IMR-90 (cell line): Measurements from ENCODE around the gene MAPKAPK2. TPM values are rescaled to one million over a fixed set of nuclear protein-coding genes. Genes with fewer than 3 reads are reported as not detected.
A peak's percentile ranks its signal among the peaks of the same experiment; 100 is the strongest.

Experiments
- ATAC-seq: fragments of 200-7000 bp; cut with Tn5 transposase; 2 replicates; pipeline ENCODE4 v1.9.1; 2020; ENCODE audit warnings: low read depth, mild to moderate bottlenecking, moderate library complexity
- BruUV-seq: library from RNA; stranded (reverse); fragments of 400-500 nt; replicated peaks from 2 replicates; lab custom pipeline; 2021; lab: Mats Ljungman, UMichigan
- CTCF ChIA-PET: fragments of 300-600 bp; formaldehyde crosslinking; extraction: SDS; loops from one replicate; lab custom pipeline; 2021; ENCODE audit warnings: antibody characterized with exemption; lab: Yijun Ruan, JAX
- POLR2A ChIA-PET: fragments of 300-600 bp; sonication (Branson Sonifier 250); formaldehyde crosslinking; loops from one replicate; lab custom pipeline; 2022; ENCODE audit warnings: antibody characterized with exemption; ENCODE audit not compliant: unreplicated experiment; lab: Charles Lee
- DNase-seq: peaks from one replicate; pipeline ENCODE4 v3.0.0; 2013
- H2AFZ ChIP-seq: replicated peaks from 2 replicates; pipeline ENCODE3; 2013; ENCODE audit warnings: low read length, mild to moderate bottlenecking; ENCODE audit not compliant: poor library complexity
- H2AK5ac ChIP-seq: 2 replicates; pipeline ENCODE4 v1.6.1; 2013; ENCODE audit warnings: low read depth, low read length, inconsistent platforms
- H2AK9ac ChIP-seq: replicated peaks from 2 replicates; pipeline ENCODE3; 2013; ENCODE audit warnings: mild to moderate bottlenecking, low read depth, low read length, moderate library complexity; ENCODE audit not compliant: poor library complexity
- H2BK120ac ChIP-seq: 2 replicates; pipeline ENCODE4 v1.6.1; 2013; ENCODE audit warnings: low read depth, low read length, inconsistent platforms
- H2BK15ac ChIP-seq: 3 replicates; pipeline ENCODE4 v1.6.1; 2013; ENCODE audit warnings: low read depth, low read length, inconsistent platforms
- H2BK20ac ChIP-seq: 2 replicates; pipeline ENCODE4 v1.6.1; 2013; ENCODE audit warnings: low read depth, mild to moderate bottlenecking, inconsistent platforms, low read length, moderate library complexity
- H2BK5ac ChIP-seq: 2 replicates; pipeline ENCODE4 v1.6.1; 2013; ENCODE audit warnings: mild to moderate bottlenecking, low read depth, low read length, inconsistent platforms; ENCODE audit not compliant: poor library complexity, severe bottlenecking
- H3K14ac ChIP-seq: replicated peaks from 2 replicates; pipeline ENCODE4 v1.6.1; 2013; ENCODE audit warnings: low read depth, low read length, inconsistent platforms
- H3K18ac ChIP-seq: 2 replicates; pipeline ENCODE4 v1.6.1; 2013; ENCODE audit warnings: low read depth, low read length, control low read depth
- H3K23ac ChIP-seq: 2 replicates; pipeline ENCODE4 v1.6.1; 2013; ENCODE audit warnings: low read depth, low read length, inconsistent platforms
- H3K27ac ChIP-seq: 2 replicates; pipeline ENCODE4 v1.5.1; 2013; ENCODE audit warnings: mild to moderate bottlenecking, control low read depth, low read length; ENCODE audit not compliant: insufficient read depth
- H3K27me3 ChIP-seq: 2 replicates; pipeline ENCODE4 v1.6.1; 2013; ENCODE audit warnings: low read length; ENCODE audit not compliant: control insufficient read depth, insufficient read depth
- H3K36me3 ChIP-seq: 2 replicates; pipeline ENCODE4 v1.6.1; 2013; ENCODE audit warnings: low read length, mixed read lengths; ENCODE audit not compliant: control insufficient read depth, insufficient read depth
- H3K4ac ChIP-seq: 2 replicates; pipeline ENCODE4 v1.6.1; 2013; ENCODE audit warnings: low read depth, low read length, inconsistent platforms
- H3K4me1 ChIP-seq: 2 replicates; pipeline ENCODE4 v1.6.1; 2013; ENCODE audit warnings: low read length, mixed read lengths; ENCODE audit not compliant: control insufficient read depth, insufficient read depth
- H3K4me2 ChIP-seq: 2 replicates; pipeline ENCODE4 v1.6.1; 2013; ENCODE audit warnings: low read depth, mild to moderate bottlenecking, control low read depth, low read length, moderate library complexity
- H3K4me3 ChIP-seq: 2 replicates; pipeline ENCODE4 v1.5.1; 2013; ENCODE audit warnings: low read depth, mild to moderate bottlenecking, control low read depth, low read length, moderate library complexity; ENCODE audit not compliant: insufficient read depth
- H3K56ac ChIP-seq: 2 replicates; pipeline ENCODE4 v1.6.1; 2013; ENCODE audit warnings: low read length, inconsistent platforms; ENCODE audit not compliant: insufficient read depth; ENCODE audit errors: extremely low read depth
- H3K79me1 ChIP-seq, 2 experiments: 2 replicates each; pipeline ENCODE4 v1.6.1; 2013; ENCODE audit warnings: low read length in 2 of 2, inconsistent platforms in 1 of 2, low read depth in 1 of 2
- H3K9ac ChIP-seq: 2 replicates; pipeline ENCODE4 v1.6.1; 2013; ENCODE audit warnings: low read depth, low read length, control low read depth
- H3K9me1 ChIP-seq: 2 replicates; pipeline ENCODE4 v1.6.1; 2013; ENCODE audit warnings: low read length, inconsistent platforms; ENCODE audit not compliant: insufficient read depth
- H3K9me3 ChIP-seq: 2 replicates; pipeline ENCODE4 v1.6.1; 2013; ENCODE audit warnings: low read length; ENCODE audit not compliant: control insufficient read depth, insufficient read depth
- H4K20me1 ChIP-seq: 2 replicates; pipeline ENCODE4 v1.6.1; 2013; ENCODE audit warnings: low read length, inconsistent platforms; ENCODE audit not compliant: insufficient read depth
- H4K5ac ChIP-seq: 2 replicates; pipeline ENCODE4 v1.6.1; 2013; ENCODE audit warnings: mild to moderate bottlenecking, low read depth, low read length, control low read depth
- H4K8ac ChIP-seq, 2 experiments: 2 replicates each; pipeline ENCODE4 v1.6.1; 2013; ENCODE audit warnings: low read depth in 2 of 2, low read length in 2 of 2, control low read depth in 1 of 2, inconsistent platforms in 1 of 2
- H4K91ac ChIP-seq: 2 replicates; pipeline ENCODE4 v1.6.1; 2013; ENCODE audit warnings: low read depth, low read length, inconsistent platforms; ENCODE audit not compliant: insufficient read depth
- BHLHE40 ChIP-seq: fragments of 150-350 bp; IDR thresholded peaks from 2 replicates; pipeline ENCODE4 v1.6.1; 2016; ENCODE audit warnings: mild to moderate bottlenecking, low read depth, low read length
- CEBPB ChIP-seq: IDR thresholded peaks from 2 replicates; pipeline ENCODE4 v1.6.1; 2012; ENCODE audit warnings: low read depth, low read length, improper control_type of control experiment
- CHD1 ChIP-seq: IDR thresholded peaks from 2 replicates; pipeline ENCODE4 v1.6.1; 2012; ENCODE audit warnings: low read depth, low read length, improper control_type of control experiment
- NFE2L2 ChIP-seq: fragments of 150-350 bp; IDR thresholded peaks from 2 replicates; pipeline ENCODE4 v1.6.1; 2016; ENCODE audit warnings: low read depth, mild to moderate bottlenecking, low read length
- RAD21 ChIP-seq: IDR thresholded peaks from 2 replicates; pipeline ENCODE4 v1.6.1; 2012; ENCODE audit warnings: low read length, improper control_type of control experiment
- RFX5 ChIP-seq: IDR thresholded peaks from 2 replicates; pipeline ENCODE4 v1.8.0; 2012; ENCODE audit warnings: low read depth, mild to moderate bottlenecking, low read length, moderate library complexity
- SMC3 ChIP-seq: fragments of 150-350 bp; IDR thresholded peaks from 2 replicates; pipeline ENCODE4 v1.6.1; 2016; ENCODE audit warnings: low read depth, mild to moderate bottlenecking, antibody characterized with exemption, low read length, moderate library complexity
- WGBS, 2 experiments: methylation state at CpG; one replicate each; pipeline versions ENCODE4 v1.1.5 to v1.1.7; 2013; ENCODE audit warnings: missing lambda C conversion rate in 2 of 2; ENCODE audit not compliant: insufficient read length in 1 of 2; ENCODE audit errors: extremely low coverage in 2 of 2; 5-methylcytosine and 5-hydroxymethylcytosine counted together
- dilution Hi-C: fragments of 300-500 bp; cut with HindIII; formaldehyde crosslinking; loops from one replicate; pipeline ENCODE4 v1.14.3; 2018; ENCODE audit warnings: low sequenced_read_pairs; ENCODE audit not compliant: unreplicated experiment
- in situ Hi-C: fragments of 300-500 bp; cut with MboI; formaldehyde crosslinking; loops from 3 replicates; pipeline ENCODE4 v1.14.3; 2019; ENCODE audit warnings: low sequenced_read_pairs, inconsistent platforms, mixed read lengths
- intact Hi-C: fragments of 100-400 bp; cut with micrococcal nuclease; formaldehyde crosslinking; loops from 2 replicates; pipeline ENCODE4 v1.10.0; 2022
- polyA plus RNA-seq, 3 experiments: library from polyadenylated mRNA; depleted of rRNA; stranded (reverse); fragments of >200 nt; gene quantifications; 2 replicates each; pipeline ENCODE4 v1.2.3, GENCODE V29; 2012; ENCODE audit warnings: low replicate concordance in 1 of 3
- total RNA-seq: library from RNA; depleted of rRNA; stranded (reverse); fragments of >200 nt; gene quantifications from 2 replicates; pipeline ENCODE4 v1.2.3, GENCODE V29; 2012
- TF ChIP-seq, protein P1 (sequence below): conservative IDR thresholded peaks from 2 replicates; pipeline ENCODE4 v1.5.1; 2012; ENCODE audit warnings: mild to moderate bottlenecking, low read depth, low read length, improper control_type of control experiment

MAPKAPK2 gene
- total and polyA plus RNA-seq, 2 of the 4 experiments (the other 2 are of a cell fraction), result 56.5 to 66.4 TPM

DNA sequence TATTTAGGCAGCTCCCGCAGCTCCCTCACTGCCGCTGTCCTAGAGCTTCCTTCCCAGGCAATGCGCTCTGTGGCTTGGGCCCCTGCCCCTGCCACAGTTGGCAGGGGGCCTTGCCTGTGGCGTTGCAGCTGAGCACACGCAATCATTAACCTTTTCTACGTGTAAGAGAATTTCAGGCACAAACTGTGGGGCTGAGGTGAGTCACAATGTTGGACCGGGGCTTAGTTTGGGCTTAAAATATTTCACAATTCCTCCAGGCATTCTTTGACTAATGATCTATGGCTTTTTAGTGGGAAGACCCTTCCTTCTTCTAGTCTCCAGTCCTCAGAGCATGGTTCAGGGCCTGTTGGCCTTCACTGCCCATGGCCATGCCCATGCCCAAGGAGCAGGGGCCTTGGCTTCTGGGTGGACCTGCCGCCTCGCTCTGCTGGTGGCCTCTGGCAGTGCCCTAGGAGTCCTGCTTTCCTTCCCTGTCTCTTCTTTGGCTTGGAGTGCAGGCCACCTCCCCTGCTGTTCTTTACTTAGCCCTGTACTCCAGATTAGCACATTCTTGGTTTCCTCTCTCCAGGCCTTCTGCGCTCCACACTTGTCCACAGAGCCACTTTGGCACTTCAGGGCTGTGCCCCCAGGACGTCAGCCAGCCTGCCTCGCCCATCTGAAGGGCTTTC, 39.2 kb downstream of the MAPKAPK2 start (continued):
- TF ChIP-seq CHD1, result no peak
- TF ChIP-seq NFE2L2, result no peak

DNA sequence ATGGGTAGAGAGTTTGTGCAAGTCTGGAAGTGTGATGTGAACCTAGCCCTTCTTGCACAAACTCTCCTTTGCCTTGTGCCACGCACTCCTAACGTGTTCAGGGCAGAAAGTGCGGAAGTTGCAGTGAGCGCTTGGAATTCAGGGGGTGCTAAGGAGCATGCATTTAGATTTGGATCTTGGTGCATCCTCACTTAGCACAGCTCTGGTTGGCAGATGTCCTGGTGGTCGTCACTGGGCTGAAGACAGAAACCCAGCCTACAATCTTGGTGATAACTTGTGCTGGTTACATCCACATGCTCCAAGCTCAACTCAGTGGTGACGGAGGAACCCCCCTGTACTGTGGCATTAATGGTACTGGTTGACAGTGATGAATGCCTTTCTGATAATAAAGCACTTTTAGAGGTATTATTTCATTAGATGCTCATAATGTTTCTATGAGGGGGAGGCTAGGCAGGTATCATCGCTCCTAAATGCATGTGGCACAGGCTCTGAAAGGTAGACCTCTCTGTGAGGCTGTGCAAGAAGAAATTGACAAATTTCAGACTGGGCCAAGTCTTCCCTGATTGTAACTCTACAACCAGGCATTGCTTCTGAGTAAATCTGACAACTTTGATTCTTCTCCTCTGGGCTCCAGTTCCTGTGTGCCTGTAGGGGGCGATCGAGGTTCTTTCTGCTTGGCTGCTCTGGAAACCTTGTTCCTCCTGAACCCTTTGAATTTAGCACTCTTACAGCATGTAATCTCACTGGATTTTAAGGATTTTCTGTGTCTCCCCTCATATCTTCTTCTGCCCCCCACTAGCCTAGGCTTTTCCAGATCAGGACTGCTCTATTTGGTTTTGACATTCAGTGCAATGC, 40.6 kb downstream of the MAPKAPK2 start:
- H4K5ac ChIP-seq, result no peak overlapping the region
- H2BK5ac ChIP-seq, result no peak overlapping the region
- peaks cover 39 to 94% of the 10 kb centered on the region in 2 experiments for H3K79me1 ChIP-seq
- H3K14ac ChIP-seq, result no peak overlapping the region
- peaks cover 89% of the 10 kb centered on the region for H4K20me1 ChIP-seq
- peaks cover 19% of the 10 kb centered on the region for H3K36me3 ChIP-seq
- peaks cover 22% of the 10 kb centered on the region for H3K4me1 ChIP-seq
- H3K27me3 ChIP-seq, result no peaks in the 10 kb centered on the region
- peaks cover 38% of the 10 kb centered on the region for H3K9me1 ChIP-seq
- no peak overlapping the region for H4K91ac ChIP-seq
- no peak for TF ChIP-seq RFX5
- TF ChIP-seq RAD21, result peak; percentile 47
- TF ChIP-seq SMC3, result peak; percentile 43; the same call in 1 of the 2 replicates
- TF ChIP-seq BHLHE40, result no peak
- no peak for TF ChIP-seq CEBPB
- TF ChIP-seq, protein P1, sequence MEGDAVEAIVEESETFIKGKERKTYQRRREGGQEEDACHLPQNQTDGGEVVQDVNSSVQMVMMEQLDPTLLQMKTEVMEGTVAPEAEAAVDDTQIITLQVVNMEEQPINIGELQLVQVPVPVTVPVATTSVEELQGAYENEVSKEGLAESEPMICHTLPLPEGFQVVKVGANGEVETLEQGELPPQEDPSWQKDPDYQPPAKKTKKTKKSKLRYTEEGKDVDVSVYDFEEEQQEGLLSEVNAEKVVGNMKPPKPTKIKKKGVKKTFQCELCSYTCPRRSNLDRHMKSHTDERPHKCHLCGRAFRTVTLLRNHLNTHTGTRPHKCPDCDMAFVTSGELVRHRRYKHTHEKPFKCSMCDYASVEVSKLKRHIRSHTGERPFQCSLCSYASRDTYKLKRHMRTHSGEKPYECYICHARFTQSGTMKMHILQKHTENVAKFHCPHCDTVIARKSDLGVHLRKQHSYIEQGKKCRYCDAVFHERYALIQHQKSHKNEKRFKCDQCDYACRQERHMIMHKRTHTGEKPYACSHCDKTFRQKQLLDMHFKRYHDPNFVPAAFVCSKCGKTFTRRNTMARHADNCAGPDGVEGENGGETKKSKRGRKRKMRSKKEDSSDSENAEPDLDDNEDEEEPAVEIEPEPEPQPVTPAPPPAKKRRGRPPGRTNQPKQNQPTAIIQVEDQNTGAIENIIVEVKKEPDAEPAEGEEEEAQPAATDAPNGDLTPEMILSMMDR, result peak; percentile 62
- no peak overlapping the region for H3K4ac ChIP-seq
- H2BK120ac ChIP-seq, result no peak overlapping the region
- intact Hi-C loops (loop anchor here (2.0 to 5.0 kb wide), 2 partner anchors 51 to 93 kb away; no protein-coding TSS in a partner anchor), in situ Hi-C loops (no loop called here), dilution Hi-C loops (no loop called here)
- DNase-seq, result peak; percentile 51
- H2BK20ac ChIP-seq, result no peak overlapping the region
- no peak overlapping the region for H3K27ac ChIP-seq
- no peak overlapping the region for H3K56ac ChIP-seq
- no peak overlapping the region for H3K23ac ChIP-seq
- H2AK9ac ChIP-seq, result no peak overlapping the region
- H3K9ac ChIP-seq, result no peak overlapping the region
- ChIA-PET CTCF (interaction anchor here (0.7 to 1.2 kb wide), 3 partner anchors 10 to 186 kb away, joined by 3 read pairs; no protein-coding TSS in a partner anchor), POLR2A (no interaction called here)
- BruUV-seq, result no TSS peak
- H3K9me3 ChIP-seq, result no peaks in the 10 kb centered on the region
- H3K18ac ChIP-seq, result no peak overlapping the region
- WGBS, 2 experiments, result 56% methylated on average over 6 of the region's 9 CpGs; no CpG with 5 or more reads in 1 of the 2 experiments
- H3K4me2 ChIP-seq, result no peak overlapping the region
- no peak overlapping the region for H2BK15ac ChIP-seq
- no peak overlapping the region for H3K4me3 ChIP-seq
- no peak overlapping the region for H2AFZ ChIP-seq
- no peak overlapping the region; a peak in 1 of 4 replicates for H4K8ac ChIP-seq
- no peak overlapping the region for H2AK5ac ChIP-seq
- ATAC-seq, result peak; percentile 48
